Suprapubic skin (tissue), 4 donors: ENCODE results near the gene SYT14.

Source experiments
- CTCF ChIP-seq, 2 donors: fragments of 200-600 bp in 1 of 2; fragments of 450-650 bp in 1 of 2; sonication (generic) in 1 of 2; IDR thresholded peaks; one replicate each; pipeline ENCODE4 v1.5.1; 2016 to 2019; ENCODE audit warnings: antibody characterized with exemption in 2 of 2, mild to moderate bottlenecking in 1 of 2, moderate library complexity in 1 of 2
- POLR2A ChIP-seq, 2 donors: fragments of 450-650 bp; IDR thresholded peaks; one replicate each; pipeline ENCODE4 v1.6.1; 2017; ENCODE audit warnings: antibody characterized with exemption in 2 of 2, mild to moderate bottlenecking in 2 of 2, moderate library complexity in 2 of 2
- POLR2AphosphoS5 ChIP-seq, 3 donors: sonication (generic); formaldehyde crosslinking; IDR thresholded peaks; one replicate each; pipeline ENCODE4 v1.6.1; 2017; ENCODE audit warnings: antibody characterized with exemption in 3 of 3

DNA sequence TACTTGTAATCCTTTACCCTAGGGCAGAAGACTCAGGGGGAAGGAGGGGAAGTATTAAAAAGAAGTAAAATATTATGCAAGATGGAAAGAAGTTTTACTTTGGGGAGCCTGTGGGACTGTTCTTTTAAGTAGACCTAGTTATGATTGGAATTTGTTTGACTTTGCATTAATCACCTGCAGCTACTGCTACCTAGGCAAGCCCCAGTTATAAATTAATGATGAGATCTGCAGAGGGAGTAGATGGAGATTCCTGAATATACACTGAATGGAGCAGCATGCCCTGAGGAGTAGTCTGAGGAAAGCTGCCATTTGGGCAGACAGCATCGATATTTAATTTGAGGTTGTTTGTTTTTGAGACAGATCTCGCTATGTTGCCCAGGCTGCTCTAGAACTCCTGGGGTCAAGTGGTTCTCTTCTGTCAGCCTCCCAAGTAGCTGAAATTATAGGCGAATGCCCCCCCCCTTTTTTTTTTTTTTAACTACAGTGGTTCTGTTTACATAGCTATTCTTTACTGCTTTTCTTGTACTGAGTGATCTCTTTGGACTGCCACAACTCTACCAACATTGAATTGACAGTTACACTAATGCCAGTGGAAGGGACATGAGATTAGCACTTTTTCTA lies 213.1 kb downstream of the SYT14 start:
- TF ChIP-seq POLR2AphosphoS5 (IDR thresholded peaks at IDR 0.05) = no peak
- no peak for TF ChIP-seq CTCF (IDR thresholded peaks at IDR 0.05)
- no peak for TF ChIP-seq POLR2A (IDR thresholded peaks at IDR 0.05)
